ENCODE data around the gene KIAA0930.

DNA sequence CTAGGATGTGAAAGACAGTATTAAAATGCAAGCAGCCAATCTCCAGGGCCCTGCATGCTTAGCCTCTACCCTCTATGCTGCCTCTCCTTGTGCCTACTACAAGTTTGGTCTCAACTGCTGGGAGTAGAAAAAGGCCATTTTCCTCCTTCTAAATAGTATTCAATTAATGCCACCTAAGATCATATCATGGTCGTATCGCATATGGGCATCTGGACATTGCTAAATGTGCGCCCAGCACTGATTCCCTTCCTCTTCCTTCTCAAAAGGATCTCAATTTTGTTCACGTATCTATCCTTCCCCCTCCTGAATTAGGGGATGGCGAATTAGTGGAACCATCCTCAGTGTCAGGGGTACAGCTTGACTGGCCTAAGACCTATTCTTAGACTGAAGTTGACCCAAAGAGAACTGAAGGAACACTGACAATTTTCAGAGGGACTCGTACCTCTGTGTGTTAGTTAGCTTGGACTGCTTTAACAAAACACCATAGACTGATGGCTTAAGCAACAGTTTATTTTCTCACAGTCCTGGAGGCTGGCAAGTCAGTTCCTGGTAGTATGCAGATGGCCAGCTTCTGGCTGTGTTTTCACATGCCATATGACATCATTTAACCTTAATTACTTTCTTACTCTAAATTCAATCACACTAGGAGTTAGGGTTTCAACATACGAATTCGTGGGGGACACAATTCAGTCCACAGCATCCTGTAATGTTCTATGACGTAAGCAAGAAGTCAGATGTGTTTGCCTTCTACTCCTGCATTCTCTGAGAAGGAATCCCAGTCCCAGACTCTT, 85.4 kb downstream of the KIAA0930 start:
- TF ChIP-seq CTCF (IDR thresholded peaks at IDR 0.05) = no peak
- no peak for TF ChIP-seq POLR2A (IDR thresholded peaks at IDR 0.05)
